ENCODE measurements around the gene GSK3B.

Gene GSK3B

DNA sequence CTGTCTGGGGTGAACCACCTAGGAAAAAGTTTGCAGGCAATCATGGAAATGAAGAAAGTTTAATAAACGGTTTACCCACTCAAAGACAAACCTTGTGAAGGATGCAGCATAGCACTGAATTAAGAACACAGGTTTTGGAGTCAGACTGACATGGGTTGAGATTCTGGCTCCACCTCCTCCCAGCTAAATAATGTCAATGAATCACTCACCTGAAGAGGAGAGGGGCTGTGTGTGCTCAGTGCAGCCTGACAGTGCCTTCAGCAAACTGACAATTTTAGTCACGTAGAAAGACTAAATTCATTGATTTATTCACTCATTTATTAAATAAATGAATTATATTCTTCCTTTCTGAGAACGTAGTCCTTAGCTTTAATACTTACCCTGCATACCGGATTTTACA, 293.4 kb downstream of the GSK3B start:
- Histone ChIP-seq H3K27ac (no peak overlapping the region), H3K4me3 (no peak overlapping the region)

DNA sequence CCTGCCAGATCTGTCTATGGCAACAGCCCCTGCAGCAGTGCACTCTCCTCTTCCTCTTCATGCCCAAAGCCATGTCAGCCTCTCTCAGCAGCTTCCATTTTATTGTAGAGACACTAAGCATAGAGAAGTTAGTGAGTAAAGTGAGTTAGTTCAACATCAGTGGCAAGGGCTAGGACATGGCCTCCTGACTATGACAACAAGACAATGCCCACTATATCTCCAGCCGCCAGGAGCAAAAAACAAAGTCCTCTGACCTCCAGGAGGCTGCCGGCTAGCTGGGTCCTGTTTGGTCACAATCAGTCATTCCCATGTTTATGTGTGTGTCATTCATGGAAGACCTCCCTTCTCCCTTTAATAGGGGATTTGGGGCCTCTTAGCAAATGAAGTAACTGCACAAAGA, 297.5 kb downstream of the GSK3B start:
- no peak overlapping the region for H3K4me3 ChIP-seq
- no peak overlapping the region for H3K27ac ChIP-seq

DNA sequence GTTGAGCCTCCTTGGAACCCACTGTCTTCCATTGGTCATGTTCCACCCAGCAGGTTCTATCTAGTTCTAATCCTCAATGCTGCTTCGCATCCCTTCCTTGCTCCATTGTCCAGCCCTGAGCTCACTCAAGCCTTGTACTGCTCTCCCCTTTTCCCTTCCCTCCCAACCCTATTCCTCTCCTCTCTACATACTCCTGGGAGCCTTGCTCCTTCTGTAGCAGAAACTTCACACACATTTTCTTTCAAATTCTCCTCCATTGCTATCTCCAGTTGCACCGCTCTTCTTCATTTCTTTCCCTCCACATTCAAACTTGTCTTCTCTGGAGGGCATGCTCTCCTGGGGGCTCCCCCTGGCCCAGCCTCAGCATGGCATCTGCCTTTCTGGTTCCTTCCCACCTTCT, 297.9 kb downstream of the GSK3B start:
- no peak overlapping the region for H3K4me3 ChIP-seq
- H3K27ac ChIP-seq: no peak overlapping the region

DNA sequence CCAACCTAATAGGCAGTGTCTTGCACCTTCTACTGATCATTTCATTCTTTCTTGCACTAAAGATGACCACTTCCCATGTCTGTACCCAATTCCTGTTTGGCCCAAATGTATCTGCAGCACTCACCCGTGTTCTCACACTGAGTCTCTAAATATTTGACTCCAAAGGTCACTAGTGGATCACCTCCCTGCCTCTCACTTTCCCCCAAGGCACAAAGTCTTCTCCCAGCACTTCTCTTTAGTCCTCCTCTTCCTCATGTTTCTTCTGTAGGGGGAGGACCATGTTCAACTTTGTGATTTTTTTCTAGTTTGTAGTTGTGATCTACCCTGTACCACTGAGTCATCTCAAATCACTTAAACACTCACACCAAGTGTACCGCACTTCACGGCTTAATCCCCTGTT, 298.4 kb downstream of the GSK3B start:
- Histone ChIP-seq H3K27ac (no peak overlapping the region), H3K4me3 (no peak overlapping the region)

DNA sequence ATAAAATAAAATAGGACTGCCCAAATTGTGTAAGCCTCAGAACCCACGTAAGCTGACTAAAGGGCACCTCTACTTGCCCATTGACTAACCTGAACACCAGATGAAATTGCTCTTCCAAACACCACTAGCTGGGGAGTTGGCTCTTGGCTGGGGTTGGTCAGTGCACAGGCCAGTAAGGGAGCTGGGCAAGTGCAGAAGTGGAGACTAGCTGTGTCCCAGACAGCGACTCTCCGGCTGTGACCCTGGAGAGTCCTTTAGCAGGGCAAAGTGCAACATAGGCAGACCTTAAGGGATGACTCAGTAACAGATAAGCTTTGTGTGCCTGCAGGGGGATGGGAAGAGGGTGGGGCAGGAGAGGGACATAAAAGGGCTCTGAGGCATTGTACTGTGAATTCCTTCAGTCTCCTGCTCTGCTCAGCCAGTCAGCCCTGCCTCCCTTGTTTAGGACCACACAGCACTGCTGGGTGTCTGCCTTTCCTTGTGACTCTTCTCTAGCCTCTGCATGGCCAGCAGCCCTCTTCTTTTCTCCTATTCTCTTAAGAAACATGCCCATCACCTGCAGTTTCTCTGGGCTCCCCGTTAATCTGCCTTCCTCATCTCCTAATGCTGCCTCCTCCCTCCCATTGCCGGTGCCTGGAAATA, 299.2 kb downstream of the GSK3B start:
- no peak overlapping the region for H3K4me3 ChIP-seq
- no peak overlapping the region for H3K27ac ChIP-seq

DNA sequence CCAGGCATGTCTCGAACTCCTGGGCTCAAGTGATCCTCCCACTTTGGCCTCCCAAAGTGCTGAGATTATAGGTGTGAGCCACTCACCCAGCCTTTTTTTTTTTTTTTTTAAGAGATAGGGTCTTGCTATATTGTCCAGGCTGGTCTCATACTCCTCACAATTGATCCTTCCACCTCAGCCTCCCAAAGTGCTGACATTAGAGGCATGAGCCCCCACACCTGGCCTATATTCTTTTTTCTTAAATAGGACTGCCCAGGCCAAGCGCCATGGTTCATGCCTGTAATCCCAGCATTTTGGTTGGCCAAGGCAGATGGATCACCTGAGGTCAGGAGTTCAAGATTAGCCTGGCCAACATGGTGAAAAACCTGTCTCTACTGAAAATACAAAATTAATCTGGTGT, 299.8 kb downstream of the GSK3B start:
- no peak overlapping the region for H3K27ac ChIP-seq
- no peak overlapping the region for H3K4me3 ChIP-seq

DNA sequence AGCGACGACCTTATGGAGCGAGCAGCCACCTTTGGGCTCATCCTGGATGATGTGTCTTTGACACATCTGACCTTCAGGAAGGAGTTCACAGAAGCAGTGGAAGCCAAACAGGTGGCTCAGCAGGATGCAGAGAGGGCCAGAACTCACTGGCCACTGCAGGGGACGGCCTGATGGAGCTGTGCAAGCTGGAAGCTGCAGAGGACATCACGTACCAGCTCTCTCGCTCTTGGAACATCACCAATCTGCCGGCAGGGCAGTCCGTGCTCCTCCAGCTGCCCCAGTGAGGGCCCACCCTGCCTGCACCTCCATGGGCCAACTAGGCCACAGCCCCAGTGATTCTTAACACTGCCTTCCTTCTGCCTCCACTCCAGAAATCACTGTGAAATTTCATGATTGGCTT, 302.0 kb downstream of the GSK3B start:
- no peak overlapping the region for H3K27ac ChIP-seq

DNA sequence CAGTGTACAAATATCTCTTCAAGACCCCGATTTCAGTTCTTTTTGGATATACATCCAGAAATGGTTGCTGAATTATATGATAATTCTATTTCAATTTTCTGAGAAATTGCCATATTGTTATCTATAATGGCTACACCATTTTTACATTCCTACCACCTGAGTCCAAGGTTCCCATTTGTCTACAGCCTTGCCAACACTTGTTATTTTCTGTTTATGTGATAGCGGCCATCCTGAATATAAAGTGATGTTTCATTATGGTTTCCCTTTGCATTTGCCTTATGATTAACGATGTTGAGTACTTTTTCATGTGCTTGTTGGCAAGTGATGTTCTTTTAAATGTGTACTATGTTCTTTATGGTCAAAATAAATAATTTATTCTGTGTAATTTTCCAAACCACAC, 303.9 kb downstream of the GSK3B start:
- Histone ChIP-seq H3K4me3 (no peak overlapping the region), H3K27ac (no peak overlapping the region)

More for the DNA sequence above, 302.0 kb downstream of the GSK3B start:
- H3K4me3 ChIP-seq: no peak overlapping the region

DNA sequence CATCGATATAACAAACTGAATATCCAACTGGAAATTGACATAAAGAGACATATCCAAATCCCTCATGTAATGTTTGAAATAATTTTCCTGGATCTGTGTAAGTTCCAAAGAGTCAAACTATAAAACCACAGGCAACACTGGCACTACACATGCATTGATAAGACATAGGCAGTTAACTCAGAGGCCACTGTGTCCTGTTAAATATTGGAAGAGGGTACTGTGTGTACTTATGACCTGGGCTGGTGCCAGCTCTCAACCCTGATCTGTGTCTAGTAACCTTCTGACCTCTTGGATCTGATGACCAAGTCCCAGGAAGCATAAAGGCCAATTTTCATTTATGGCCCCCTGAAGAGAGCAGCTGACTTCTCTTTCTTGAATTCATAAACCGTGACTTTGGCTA, 307.8 kb downstream of the GSK3B start:
- H3K27ac ChIP-seq: no peak overlapping the region
- no peak overlapping the region for H3K4me3 ChIP-seq

DNA sequence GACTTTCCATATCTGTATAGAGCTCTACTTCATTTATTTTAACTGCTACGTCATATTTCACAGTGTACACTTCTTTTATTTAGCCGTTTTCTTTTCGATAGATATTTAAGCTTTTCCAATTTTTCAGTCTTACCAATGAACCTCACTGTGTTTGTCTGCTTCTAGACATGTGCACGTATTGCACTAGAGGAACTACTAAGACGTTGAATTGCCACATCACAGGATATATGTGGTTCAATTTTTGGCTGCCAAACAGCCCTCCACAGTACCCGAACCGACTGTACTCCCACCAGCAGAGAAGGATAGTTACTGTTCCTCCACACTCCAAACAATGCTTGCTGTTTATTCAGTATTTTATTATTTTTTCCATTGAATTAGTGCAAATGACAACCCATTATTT, 310.4 kb downstream of the GSK3B start:
- H3K27ac ChIP-seq: no peak overlapping the region

DNA sequence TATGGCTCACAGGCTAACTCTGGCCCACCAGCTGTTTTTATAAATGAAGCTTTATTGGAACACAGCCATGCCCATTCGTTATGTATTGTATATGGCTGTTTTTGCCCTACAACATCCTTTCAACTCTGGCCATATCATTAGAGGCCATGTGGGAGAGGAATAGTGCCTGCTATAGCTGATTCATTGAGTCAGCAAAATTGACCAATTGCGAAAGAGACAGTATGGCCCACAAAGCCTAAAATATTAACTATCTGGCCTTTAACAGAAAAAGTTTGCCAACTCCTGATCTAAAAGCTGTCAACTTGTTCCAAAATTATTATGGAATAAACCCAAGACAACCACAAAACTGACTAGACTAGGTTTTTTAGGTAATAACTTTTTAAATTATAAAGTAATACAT, 311.0 kb downstream of the GSK3B start:
- no peak overlapping the region for H3K27ac ChIP-seq
- no peak overlapping the region for H3K4me3 ChIP-seq

More for the DNA sequence above, 310.4 kb downstream of the GSK3B start:
- H3K4me3 ChIP-seq: no peak overlapping the region

DNA sequence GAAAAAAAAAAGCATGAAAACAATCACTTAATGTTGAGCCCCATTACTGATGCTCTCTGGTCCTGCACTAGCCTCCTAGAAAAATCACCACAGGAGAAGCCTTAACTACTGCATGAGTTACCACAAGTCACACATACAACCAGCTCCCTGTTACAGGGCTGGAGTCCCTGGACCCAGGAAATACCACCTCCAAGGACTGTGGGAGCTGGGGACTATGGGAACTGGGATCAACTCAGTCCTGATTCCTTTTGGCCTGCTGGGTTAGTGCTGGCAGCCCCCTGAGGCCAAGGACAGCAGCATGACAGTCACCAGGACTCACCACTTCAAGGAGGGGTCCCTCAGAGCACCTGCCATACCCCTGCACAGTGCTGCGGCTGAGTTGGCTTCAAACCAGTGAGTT, 311.8 kb downstream of the GSK3B start:
- H3K27ac ChIP-seq: no peak overlapping the region

DNA sequence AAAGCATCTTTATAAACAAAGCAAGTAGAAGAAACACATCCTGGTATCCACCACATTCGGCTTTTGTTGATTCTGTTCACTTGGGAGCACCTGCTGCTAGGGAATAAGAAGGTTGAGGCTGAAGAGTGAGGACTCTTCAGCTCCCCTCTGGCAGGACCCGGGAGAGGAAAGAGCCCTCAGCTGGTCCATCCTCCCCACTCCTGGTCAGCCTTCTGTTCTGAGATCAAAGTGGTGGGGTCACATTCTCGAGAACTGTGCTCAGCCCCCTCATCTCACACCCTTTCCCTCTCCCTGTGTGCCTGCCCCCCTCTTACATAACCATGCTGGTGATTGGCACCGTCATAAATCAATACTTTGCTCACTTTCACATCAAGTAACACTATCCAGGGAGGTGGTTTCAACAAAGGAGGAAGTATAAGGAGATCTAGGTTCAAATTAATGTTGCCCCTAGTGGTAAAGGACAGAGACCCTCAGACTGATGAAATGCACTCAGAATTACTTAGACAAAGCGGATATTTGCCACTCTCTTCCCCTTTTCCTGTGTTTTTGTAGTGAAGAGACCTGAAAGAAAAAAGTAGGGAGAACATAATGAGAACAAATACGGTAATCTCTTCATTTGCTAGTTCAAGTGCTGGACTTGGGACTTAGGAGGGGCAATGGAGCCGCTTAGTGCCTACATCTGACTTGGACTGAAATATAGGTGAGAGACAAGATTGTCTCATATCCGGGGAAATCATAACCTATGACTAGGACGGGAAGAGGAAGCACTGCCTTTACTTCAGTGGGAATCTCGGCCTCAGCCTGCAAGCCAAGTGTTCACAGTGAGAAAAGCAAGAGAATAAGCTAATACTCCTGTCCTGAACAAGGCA, 312.7 kb downstream of the GSK3B start, which contains the start of gene NR1I2:
Gene NR1I2 (plus strand): TSS at position 772 of the 869 bp plus-strand sequence.
- no peak within 1 kb of the TSS for H3K4me3 ChIP-seq
- H3K27ac ChIP-seq: no peak within 1 kb of the TSS

More for the DNA sequence above, 311.8 kb downstream of the GSK3B start:
- no peak overlapping the region for H3K4me3 ChIP-seq

DNA sequence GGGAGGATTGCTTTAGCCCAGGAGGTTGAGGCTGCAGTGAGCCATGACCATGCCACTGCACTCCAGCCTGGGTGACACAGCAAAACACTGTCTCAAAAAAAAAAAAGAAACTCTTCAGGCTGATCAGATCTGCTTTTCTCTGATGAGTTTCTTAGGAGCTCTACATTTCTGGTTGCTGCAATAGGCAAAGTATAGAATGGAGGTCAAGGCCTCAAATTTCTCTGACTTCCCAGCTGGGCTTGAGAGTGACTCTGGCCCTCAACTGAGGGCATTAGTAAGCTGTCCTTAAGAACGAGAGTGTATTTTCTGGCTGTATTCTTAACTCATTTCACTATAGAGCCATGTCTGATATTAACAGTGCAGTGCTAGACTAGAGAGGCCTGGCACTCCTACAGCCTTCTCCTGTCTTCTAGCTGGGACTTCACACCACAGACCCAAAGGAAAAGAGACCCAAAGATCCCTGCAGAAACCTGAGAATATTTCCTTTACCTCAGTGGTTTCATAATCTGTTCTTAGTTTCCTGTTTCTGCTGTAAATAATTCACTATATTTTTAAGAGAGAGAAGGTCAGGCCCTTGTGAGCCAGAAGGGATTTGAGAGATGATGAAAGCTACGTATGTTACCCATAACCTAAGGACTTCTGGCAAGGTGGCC, 314.4 kb downstream of the GSK3B start:
- Histone ChIP-seq H3K4me3 (no peak overlapping the region), H3K27ac (no peak overlapping the region)

DNA sequence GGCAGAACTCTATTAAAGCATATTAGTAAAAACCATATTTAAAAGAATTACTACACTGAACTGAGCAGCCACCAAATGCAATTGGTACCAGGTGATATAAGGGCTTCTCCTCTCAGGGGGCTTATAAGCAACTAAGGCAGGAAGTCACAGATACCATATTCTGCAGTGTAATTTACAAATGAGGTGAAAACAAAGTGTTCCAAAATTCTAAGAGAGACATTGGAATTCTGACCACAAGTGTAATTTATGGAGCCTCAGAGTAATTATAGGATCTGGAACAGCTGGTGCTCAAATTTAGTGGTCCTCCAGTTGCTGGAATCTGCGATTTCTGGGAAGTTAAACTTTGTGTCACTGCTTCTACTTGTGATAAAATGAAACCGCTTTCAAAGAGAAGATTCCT, 315.4 kb downstream of the GSK3B start:
- Histone ChIP-seq H3K27ac (no peak overlapping the region), H3K4me3 (no peak overlapping the region)

DNA sequence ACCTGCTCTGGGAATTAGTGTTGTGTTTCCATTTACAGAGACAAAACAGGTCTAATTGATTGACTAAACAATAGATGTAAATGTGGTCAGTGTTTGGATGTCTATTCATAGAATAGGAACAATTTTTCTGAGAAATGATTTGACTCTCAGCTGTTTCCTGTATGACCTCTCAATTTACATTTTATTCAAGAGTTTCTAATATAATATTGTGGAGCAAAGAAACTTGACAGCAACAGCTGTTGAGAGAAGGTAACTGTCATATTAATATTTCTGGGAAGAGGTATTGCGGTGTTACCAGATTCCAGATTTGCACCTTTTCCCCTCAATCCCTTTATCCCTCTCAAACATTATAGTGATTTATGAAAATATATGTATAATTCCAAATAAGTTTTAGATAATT, 316.1 kb downstream of the GSK3B start:
- no peak overlapping the region for H3K4me3 ChIP-seq
- no peak overlapping the region for H3K27ac ChIP-seq

DNA sequence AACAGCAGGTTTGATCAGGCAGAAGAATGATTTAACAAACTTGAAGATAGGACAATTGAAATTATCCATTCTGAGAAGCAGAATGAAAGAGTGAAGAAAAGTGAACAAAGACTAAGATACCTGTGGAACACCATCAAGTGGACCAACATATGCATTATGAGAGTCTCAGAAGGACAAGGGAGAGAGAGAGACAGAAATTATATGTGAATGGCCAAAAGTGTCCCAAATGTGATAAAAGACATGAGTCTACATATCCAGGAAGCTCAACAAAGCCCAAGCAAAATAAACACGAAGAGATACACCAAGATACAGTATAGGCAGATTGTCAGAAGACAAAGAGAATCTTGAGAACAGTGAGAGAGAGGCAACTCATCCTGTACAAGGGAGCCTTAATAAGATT, 317.9 kb downstream of the GSK3B start:
- Histone ChIP-seq H3K27ac (no peak overlapping the region), H3K4me3 (no peak overlapping the region)

DNA sequence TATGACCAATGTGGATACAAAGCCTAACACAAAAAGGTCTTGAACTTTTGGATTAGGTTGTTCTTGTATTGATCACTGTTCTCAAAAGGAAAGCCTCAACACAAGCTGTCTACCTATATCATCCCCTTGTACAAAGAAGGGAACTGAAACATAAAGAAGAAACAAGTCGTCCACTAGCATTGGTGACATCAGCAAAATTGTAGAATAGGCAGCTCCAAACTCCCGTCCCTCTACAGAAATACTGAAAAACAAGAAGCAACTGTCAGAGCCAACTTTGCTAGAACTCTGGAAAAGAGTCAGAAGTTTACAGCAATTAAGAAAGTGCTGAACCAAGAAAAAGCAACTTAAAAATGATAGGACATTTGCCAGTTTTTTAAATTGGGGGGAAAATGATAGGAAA, 319.8 kb downstream of the GSK3B start:
- H3K27ac ChIP-seq: no peak overlapping the region
- H3K4me3 ChIP-seq: no peak overlapping the region

Measured in skin epidermis (tissue), 12 donors.